Subcutaneous adipose tissue (tissue), 4 donors: ENCODE results near the gene DNAJC25. TPM values are rescaled to one million over a fixed set of nuclear protein-coding genes. Genes with fewer than 3 reads are reported as not detected.

Experiments
- total RNA-seq, 4 donors: library from RNA; depleted of rRNA; stranded (reverse); fragments of >200 nt; gene quantifications; one replicate each; pipeline ENCODE4 v1.1.0, GENCODE V29; 2016
- TF ChIP-seq, protein P1 (sequence below): fragments of 450-650 bp; IDR thresholded peaks from one replicate; pipeline ENCODE4 v1.5.1; 2016; ENCODE audit warnings: low read depth, mild to moderate bottlenecking, control low read depth, antibody characterized with exemption, moderate library complexity

Gene DNAJC25
- total RNA-seq, 4 donors from 2014 or later: 10.4 to 12.8 (median 11.6) TPM

DNA sequence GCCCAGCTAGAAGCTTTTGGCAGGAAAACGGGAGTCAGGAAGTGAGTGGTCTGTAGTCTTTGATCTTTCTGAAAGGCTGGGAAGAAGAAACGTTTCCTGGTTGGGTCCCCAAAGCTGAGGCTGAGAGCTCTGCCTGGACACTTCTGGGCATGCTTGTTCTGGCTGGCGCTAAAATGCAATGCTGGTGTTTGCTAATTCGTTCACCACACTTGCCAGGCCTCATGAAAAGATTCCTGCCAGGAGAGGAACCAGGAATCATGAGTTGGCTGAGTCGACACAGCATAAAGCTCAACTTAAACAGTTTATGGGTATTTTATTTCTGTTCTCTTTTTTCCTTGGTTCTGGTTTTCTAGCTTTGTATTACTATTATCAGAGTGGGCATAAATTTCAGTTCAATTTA lies 21.0 kb upstream of the DNAJC25 start:
- TF ChIP-seq, protein P1, sequence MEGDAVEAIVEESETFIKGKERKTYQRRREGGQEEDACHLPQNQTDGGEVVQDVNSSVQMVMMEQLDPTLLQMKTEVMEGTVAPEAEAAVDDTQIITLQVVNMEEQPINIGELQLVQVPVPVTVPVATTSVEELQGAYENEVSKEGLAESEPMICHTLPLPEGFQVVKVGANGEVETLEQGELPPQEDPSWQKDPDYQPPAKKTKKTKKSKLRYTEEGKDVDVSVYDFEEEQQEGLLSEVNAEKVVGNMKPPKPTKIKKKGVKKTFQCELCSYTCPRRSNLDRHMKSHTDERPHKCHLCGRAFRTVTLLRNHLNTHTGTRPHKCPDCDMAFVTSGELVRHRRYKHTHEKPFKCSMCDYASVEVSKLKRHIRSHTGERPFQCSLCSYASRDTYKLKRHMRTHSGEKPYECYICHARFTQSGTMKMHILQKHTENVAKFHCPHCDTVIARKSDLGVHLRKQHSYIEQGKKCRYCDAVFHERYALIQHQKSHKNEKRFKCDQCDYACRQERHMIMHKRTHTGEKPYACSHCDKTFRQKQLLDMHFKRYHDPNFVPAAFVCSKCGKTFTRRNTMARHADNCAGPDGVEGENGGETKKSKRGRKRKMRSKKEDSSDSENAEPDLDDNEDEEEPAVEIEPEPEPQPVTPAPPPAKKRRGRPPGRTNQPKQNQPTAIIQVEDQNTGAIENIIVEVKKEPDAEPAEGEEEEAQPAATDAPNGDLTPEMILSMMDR: no peak

DNA sequence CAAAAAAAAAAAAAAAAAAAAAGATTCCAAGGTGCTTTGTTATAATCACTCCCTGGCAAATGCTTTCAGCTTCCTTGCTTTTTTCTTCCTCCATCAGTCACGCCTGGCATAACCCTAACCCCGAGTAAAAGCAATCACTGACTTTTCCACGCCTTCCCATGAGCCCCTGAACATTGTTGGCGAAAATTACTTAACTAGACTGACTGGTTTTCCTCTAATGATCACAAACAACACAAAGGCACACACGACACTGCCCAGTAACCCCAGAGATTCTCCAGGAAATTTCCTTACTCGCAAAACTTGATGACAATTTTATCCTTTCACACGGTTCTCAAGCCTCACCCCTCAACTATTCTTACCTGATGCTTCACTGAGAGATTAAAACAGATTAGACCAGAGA lies 20.3 kb upstream of the DNAJC25 start:
- TF ChIP-seq, protein P1: no peak

DNA sequence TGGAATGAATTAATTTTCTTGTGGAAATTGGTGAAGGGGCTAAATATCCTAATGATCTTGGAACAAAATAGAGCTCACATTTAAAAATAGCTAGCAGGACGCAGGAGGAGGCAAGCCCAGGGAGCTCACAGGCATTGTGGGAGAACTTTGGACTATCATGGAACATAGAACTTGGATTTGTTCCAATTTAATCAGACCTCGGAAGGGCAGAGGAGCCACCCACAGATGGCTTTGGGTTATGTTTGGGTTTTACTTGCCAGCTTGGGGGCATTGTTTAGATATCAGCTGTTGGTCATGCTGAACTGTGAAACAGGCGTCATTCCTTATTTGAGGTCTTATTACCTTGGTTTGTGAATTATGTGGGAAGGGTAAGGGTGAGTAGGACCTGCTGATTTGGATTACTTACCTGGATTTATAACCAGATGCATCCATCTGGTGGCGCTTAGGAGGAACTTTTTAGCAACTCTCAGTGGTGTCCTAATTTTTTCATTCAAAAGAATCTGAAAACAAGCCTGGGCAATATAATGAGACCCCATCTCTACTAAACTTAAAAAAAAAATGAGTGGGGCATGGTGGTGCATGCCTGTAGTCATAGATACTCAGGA lies 17.6 kb upstream of the DNAJC25 start:
- TF ChIP-seq, protein P1: no peak

DNA sequence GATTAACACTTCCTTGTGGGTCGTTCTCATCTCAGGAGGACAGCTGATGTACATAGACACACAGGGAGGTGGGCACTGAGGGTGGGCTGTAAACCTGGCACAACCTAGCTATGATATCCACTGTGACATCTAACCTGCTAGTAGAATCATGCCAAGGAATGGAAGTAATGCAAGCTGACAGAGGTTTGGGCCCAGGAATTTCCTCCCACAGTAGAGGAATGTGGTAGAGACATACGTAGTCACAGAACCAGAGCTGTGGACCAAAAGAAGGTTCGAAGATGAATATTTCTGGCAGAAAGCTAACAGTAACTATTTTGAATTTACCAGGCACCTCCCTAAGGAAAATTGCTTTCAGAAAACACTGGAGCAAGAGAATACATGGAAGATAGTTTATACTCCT lies 15.2 kb upstream of the DNAJC25 start:
- TF ChIP-seq, protein P1: no peak

DNA sequence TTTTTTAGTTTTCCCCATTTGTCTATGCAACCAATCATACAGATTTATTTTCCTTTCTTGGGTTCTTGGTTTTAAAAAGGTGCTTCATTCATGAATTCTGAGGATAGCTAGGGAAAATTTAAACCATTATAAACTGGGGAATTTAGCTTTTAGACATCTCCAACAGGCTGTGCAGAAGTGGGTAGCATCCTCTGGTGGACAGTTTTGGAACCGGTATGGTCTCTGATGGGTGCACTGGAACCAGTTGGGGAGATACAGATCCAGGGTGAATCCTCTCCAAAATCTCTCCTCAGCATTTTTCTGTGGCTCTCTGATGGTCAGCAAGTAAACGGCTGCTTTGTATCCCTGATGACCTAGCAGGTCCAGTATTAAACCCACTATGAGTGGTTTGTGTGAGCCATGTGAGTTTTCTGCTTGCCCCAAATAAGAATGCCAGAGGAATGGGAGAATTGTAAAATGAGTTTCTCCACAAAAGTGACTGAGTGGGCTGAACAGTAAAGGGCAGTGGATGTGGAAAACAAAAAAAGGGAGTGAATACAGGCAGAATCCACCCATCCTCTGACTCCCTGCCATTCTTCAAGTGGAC lies 9.1 kb upstream of the DNAJC25 start:
- TF ChIP-seq, protein P1: no peak

DNA sequence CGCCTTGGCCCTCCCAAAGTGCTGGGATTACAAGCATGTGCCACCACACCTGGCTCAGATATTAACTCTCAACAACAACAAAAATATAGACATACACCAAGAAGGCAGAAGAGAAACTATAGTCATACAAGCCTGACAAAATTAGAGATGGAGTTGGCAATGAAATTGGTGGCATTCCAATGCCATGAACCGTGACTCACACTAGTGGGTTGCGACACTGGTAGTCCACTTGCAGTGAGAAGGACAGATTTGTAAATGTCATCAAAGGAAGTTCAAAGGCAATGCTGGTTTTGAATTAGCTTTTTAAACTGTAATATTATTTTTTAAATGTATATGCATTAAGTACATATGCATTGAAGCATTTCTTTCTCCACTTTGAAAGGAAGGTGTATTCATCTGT lies 8.5 kb upstream of the DNAJC25 start:
- TF ChIP-seq, protein P1: no peak

DNA sequence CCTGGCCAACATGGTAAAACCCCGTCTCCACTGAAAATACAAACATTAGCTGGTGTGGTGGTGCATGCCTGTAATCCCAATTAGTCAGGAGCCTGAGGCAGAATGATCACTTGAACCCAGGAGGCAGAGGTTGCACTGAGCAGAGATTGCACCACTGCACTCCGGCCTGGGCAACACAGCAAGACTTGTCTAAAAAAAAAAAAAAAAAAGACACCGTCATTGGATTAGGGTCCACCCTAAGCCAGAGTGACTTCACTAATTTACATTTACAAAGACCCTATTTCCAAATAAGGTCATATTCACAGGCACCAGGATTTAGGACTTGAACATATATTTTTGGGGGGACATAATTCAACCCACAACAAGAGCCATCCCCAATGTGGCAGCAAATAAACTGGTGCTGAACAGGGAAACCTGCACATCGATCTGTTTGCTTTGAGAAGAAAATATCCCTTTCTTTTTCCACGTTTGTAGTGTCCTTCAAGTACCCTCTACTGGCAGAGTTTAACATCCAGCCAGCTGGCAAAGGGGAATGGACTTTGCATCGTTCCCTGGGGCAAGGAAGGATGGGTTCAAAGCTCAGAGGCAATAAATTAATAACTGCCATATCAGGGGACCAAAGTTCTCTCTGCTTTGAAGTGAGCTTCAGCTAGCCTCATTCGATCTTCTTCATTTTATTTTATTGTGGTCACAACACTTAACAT lies 3.7 kb upstream of the DNAJC25 start:
- TF ChIP-seq, protein P1: no peak
